ENCODE results near the gene ORC2. TPM values are rescaled to one million over a fixed set of nuclear protein-coding genes. Genes with fewer than 3 reads are reported as not detected.

The ORC2 gene
- total RNA-seq, 1 experiment from 2014 or later, result 49.6 TPM

DNA sequence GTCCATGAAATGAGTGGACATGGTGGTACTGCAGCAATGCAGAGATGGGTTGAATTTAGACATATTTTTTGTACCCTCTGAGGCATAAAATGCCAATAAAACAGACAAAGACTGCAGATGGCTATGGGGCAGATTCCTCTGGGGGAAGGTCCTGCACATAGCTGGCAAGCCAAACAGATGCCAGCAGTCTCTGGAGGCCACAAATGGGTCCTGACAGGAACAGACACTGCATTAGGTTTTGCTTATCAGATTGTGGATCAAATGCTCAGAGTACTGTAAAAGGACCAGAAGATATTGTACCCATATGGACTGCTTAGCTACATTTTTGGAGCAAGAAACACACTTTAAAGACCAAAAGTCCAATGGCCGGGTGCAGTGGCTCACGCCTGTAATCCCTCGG lies 40.9 kb upstream of the ORC2 start:
- no TSS peak for BruUV-seq (replicated peaks)
- CTCF ChIA-PET, result no interaction called here
- intact Hi-C loops (cut with micrococcal nuclease; ENCODE audit: unreplicated experiment), result no loop called here
- DNase-seq, result no peak
- H3K4me3 Mint-ChIP-seq (ENCODE audit: low read depth, unreplicated experiment), result no peak overlapping the region
- no peaks in the 10 kb centered on the region for H3K27me3 Mint-ChIP-seq (ENCODE audit: unreplicated experiment)
- H3K9me3 Mint-ChIP-seq (ENCODE audit: low read depth, unreplicated experiment), result no peaks in the 10 kb centered on the region
- TF ChIP-seq, protein P1, sequence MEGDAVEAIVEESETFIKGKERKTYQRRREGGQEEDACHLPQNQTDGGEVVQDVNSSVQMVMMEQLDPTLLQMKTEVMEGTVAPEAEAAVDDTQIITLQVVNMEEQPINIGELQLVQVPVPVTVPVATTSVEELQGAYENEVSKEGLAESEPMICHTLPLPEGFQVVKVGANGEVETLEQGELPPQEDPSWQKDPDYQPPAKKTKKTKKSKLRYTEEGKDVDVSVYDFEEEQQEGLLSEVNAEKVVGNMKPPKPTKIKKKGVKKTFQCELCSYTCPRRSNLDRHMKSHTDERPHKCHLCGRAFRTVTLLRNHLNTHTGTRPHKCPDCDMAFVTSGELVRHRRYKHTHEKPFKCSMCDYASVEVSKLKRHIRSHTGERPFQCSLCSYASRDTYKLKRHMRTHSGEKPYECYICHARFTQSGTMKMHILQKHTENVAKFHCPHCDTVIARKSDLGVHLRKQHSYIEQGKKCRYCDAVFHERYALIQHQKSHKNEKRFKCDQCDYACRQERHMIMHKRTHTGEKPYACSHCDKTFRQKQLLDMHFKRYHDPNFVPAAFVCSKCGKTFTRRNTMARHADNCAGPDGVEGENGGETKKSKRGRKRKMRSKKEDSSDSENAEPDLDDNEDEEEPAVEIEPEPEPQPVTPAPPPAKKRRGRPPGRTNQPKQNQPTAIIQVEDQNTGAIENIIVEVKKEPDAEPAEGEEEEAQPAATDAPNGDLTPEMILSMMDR (IDR thresholded peaks at IDR 0.05; ENCODE audit: unreplicated experiment), result no peak
- peaks cover 65% of the 10 kb centered on the region for H3K36me3 Mint-ChIP-seq (ENCODE audit: insufficient read depth, unreplicated experiment)
- peaks cover 24% of the 10 kb centered on the region for H3K4me1 Mint-ChIP-seq (ENCODE audit: low read depth, unreplicated experiment)
- H3K27ac Mint-ChIP-seq (ENCODE audit: unreplicated experiment), result no peak overlapping the region

DNA sequence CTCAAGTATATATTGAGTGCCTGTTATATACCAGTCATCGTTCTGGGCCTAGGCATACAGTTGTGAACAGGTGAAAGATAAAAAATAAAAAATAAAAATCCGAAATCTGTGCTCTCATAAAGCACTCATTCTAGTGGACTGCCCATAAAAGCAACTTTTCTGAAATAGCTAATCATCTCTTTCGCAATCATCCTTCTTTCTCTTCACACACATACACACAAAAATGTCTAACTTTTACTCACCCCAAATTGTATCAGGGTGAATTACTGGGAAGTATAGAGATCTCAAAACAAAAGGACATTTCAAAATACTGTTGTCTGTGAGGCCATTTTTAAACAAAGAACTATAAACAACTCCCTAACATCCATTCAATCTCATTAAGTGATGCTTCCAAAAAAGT lies 29.6 kb upstream of the ORC2 start:
- DNase-seq, result no peak
- intact Hi-C loops (cut with micrococcal nuclease; ENCODE audit: unreplicated experiment), result no loop called here
- Mint-ChIP-seq H3K9me3 (ENCODE audit: low read depth, unreplicated experiment) (no peaks in the 10 kb centered on the region), H3K4me3 (ENCODE audit: low read depth, unreplicated experiment) (no peak overlapping the region), H3K36me3 (ENCODE audit: insufficient read depth, unreplicated experiment) (peaks cover 37% of the 10 kb centered on the region), H3K27ac (ENCODE audit: unreplicated experiment) (no peak overlapping the region), H3K27me3 (ENCODE audit: unreplicated experiment) (no peaks in the 10 kb centered on the region), H3K4me1 (ENCODE audit: low read depth, unreplicated experiment) (no peaks in the 10 kb centered on the region)
- BruUV-seq (replicated peaks), result no TSS peak
- TF ChIP-seq, protein P1 (IDR thresholded peaks at IDR 0.05; ENCODE audit: unreplicated experiment), result no peak
- CTCF ChIA-PET, result no interaction called here

GRCh38 chr2:200987137-200987536 lies 23.7 kb upstream of the ORC2 start:
- H3K9me3 Mint-ChIP-seq (ENCODE audit: low read depth, unreplicated experiment), result no peaks in the 10 kb centered on the region
- CTCF ChIA-PET, result no interaction called here
- TF ChIP-seq, protein P1 (IDR thresholded peaks at IDR 0.05; ENCODE audit: unreplicated experiment), result no peak
- no peaks in the 10 kb centered on the region for H3K27me3 Mint-ChIP-seq (ENCODE audit: unreplicated experiment)
- no peaks in the 10 kb centered on the region for H3K4me1 Mint-ChIP-seq (ENCODE audit: low read depth, unreplicated experiment)
- H3K27ac Mint-ChIP-seq (ENCODE audit: unreplicated experiment), result no peak overlapping the region
- no peak for DNase-seq
- intact Hi-C loops (cut with micrococcal nuclease; ENCODE audit: unreplicated experiment), result no loop called here
- no TSS peak for BruUV-seq (replicated peaks)
- peaks cover 33% of the 10 kb centered on the region for H3K36me3 Mint-ChIP-seq (ENCODE audit: insufficient read depth, unreplicated experiment)
- H3K4me3 Mint-ChIP-seq (ENCODE audit: low read depth, unreplicated experiment), result no peak overlapping the region

DNA sequence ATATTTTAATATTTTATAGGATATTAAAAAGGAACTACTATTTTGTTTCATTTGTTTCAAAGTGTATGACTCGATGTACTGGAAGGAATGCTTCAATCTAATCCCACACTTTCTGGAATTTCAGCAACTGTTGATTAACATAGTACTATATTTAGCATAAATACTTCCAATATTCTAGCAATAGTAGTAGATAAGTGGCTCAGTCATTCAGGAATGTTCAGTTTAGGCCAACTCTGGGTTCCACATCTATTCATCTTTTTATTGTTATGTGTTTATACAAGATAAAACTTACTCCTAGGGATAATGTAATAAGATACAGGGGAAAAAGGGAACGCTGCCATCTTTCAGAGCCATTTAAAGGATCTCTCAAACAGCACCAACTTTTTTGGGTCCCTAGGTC lies 22.3 kb upstream of the ORC2 start:
- intact Hi-C loops (cut with micrococcal nuclease; ENCODE audit: unreplicated experiment), result no loop called here
- BruUV-seq (replicated peaks), result no TSS peak
- TF ChIP-seq, protein P1 (IDR thresholded peaks at IDR 0.05; ENCODE audit: unreplicated experiment), result no peak
- no peak overlapping the region for H3K27ac Mint-ChIP-seq (ENCODE audit: unreplicated experiment)
- H3K27me3 Mint-ChIP-seq (ENCODE audit: unreplicated experiment), result no peaks in the 10 kb centered on the region
- peaks cover 22% of the 10 kb centered on the region for H3K36me3 Mint-ChIP-seq (ENCODE audit: insufficient read depth, unreplicated experiment)
- CTCF ChIA-PET, result no interaction called here
- no peak overlapping the region for H3K4me3 Mint-ChIP-seq (ENCODE audit: low read depth, unreplicated experiment)
- H3K9me3 Mint-ChIP-seq (ENCODE audit: low read depth, unreplicated experiment), result no peaks in the 10 kb centered on the region
- no peaks in the 10 kb centered on the region for H3K4me1 Mint-ChIP-seq (ENCODE audit: low read depth, unreplicated experiment)
- DNase-seq, result no peak

- CTCF ChIA-PET, result no interaction called here
- H3K9me3 Mint-ChIP-seq (ENCODE audit: low read depth, unreplicated experiment), result no peaks in the 10 kb centered on the region
- H3K27me3 Mint-ChIP-seq (ENCODE audit: unreplicated experiment), result no peaks in the 10 kb centered on the region
- DNase-seq, result no peak
- H3K4me3 Mint-ChIP-seq (ENCODE audit: low read depth, unreplicated experiment), result no peak overlapping the region
- intact Hi-C loops (cut with micrococcal nuclease; ENCODE audit: unreplicated experiment), result no loop called here
- TF ChIP-seq, protein P1 (IDR thresholded peaks at IDR 0.05; ENCODE audit: unreplicated experiment), result no peak
- no TSS peak for BruUV-seq (replicated peaks)
- H3K27ac Mint-ChIP-seq (ENCODE audit: unreplicated experiment), result no peak overlapping the region
- H3K36me3 Mint-ChIP-seq (ENCODE audit: insufficient read depth, unreplicated experiment), result peaks cover 15% of the 10 kb centered on the region
- no peaks in the 10 kb centered on the region for H3K4me1 Mint-ChIP-seq (ENCODE audit: low read depth, unreplicated experiment)
These were observed 13.2 kb upstream of the ORC2 start for GRCh38 chr2:200976710-200977109.

Data from Calu3 (cell line).